Peyer's patch (tissue), 4 donors: ENCODE data around the gene TEX19.

ENCODE experiments used
- POLR2A ChIP-seq, 2 donors: fragments of 450-650 bp; IDR thresholded peaks; one replicate each; pipeline ENCODE4 v1.5.1; 2017; ENCODE audit warnings: antibody characterized with exemption in 2 of 2, mild to moderate bottlenecking in 2 of 2, moderate library complexity in 2 of 2
- TF ChIP-seq, protein P1 (sequence below), 6 experiments: fragments of 450-650 bp in 4 of 6; fragments of 200-600 bp in 2 of 6; sonication (generic) in 1 of 6; IDR thresholded peaks; one replicate each; pipeline ENCODE4 v1.5.1; 2017 to 2019; ENCODE audit warnings: antibody characterized with exemption in 6 of 6, mild to moderate bottlenecking in 3 of 6, moderate library complexity in 1 of 6

- TF ChIP-seq, protein P1, sequence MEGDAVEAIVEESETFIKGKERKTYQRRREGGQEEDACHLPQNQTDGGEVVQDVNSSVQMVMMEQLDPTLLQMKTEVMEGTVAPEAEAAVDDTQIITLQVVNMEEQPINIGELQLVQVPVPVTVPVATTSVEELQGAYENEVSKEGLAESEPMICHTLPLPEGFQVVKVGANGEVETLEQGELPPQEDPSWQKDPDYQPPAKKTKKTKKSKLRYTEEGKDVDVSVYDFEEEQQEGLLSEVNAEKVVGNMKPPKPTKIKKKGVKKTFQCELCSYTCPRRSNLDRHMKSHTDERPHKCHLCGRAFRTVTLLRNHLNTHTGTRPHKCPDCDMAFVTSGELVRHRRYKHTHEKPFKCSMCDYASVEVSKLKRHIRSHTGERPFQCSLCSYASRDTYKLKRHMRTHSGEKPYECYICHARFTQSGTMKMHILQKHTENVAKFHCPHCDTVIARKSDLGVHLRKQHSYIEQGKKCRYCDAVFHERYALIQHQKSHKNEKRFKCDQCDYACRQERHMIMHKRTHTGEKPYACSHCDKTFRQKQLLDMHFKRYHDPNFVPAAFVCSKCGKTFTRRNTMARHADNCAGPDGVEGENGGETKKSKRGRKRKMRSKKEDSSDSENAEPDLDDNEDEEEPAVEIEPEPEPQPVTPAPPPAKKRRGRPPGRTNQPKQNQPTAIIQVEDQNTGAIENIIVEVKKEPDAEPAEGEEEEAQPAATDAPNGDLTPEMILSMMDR (IDR thresholded peaks at IDR 0.05) = no peak
- no peak for TF ChIP-seq POLR2A (IDR thresholded peaks at IDR 0.05)
Observed at GRCh38 chr17:82399601-82400101, 40.6 kb downstream of the TEX19 start.
